Neuronal stem cell (in vitro differentiated cells): ENCODE results near the gene XPNPEP2.

Experiments
- DNase-seq: peaks from one replicate; pipeline ENCODE4 v3.0.0-alpha.2; 2013; ENCODE audit warnings: low spot score
- H2AFZ ChIP-seq: one replicate; pipeline ENCODE4 v1.6.1; 2013; ENCODE audit warnings: mild to moderate bottlenecking, low read length, inconsistent platforms
- H2AK5ac ChIP-seq: 2 replicates; pipeline ENCODE4 v1.6.1; 2013; ENCODE audit warnings: low read depth, mild to moderate bottlenecking, inconsistent platforms, low read length, moderate library complexity, mixed read lengths
- H2BK120ac ChIP-seq: 2 replicates; pipeline ENCODE4 v1.6.1; 2013; ENCODE audit warnings: low read depth, mild to moderate bottlenecking, inconsistent platforms, low read length, moderate library complexity, mixed read lengths
- H2BK12ac ChIP-seq: one replicate; pipeline ENCODE4 v1.6.1; 2013; ENCODE audit warnings: low read length, inconsistent platforms
- H2BK15ac ChIP-seq: 2 replicates; pipeline ENCODE4 v1.6.1; 2013; ENCODE audit warnings: mild to moderate bottlenecking, low read length, inconsistent platforms, mixed read lengths
- H2BK5ac ChIP-seq: one replicate; pipeline ENCODE4 v1.6.1; 2013; ENCODE audit warnings: inconsistent platforms, mild to moderate bottlenecking, low read length, moderate library complexity
- H3K14ac ChIP-seq: one replicate; pipeline ENCODE4 v1.6.1; 2013; ENCODE audit warnings: low read length, inconsistent platforms
- H3K18ac ChIP-seq: 2 replicates; pipeline ENCODE4 v1.6.1; 2013; ENCODE audit warnings: low read length, inconsistent platforms
- H3K23ac ChIP-seq: 2 replicates; pipeline ENCODE4 v1.6.1; 2013; ENCODE audit warnings: low read depth, mild to moderate bottlenecking, mixed read lengths, low read length, inconsistent platforms; ENCODE audit not compliant: poor library complexity
- H3K27ac ChIP-seq: replicated peaks from 3 replicates; pipeline ENCODE4 v1.5.1; 2013; ENCODE audit warnings: low read length, inconsistent platforms
- H3K27me3 ChIP-seq, 3 experiments: 2 replicates each; pipeline ENCODE4 v1.6.1; 2013; ENCODE audit warnings: low read length in 3 of 3, mild to moderate bottlenecking in 2 of 3, inconsistent platforms in 1 of 3, low read depth in 1 of 3, mixed read lengths in 1 of 3, moderate library complexity in 1 of 3; ENCODE audit not compliant: control insufficient read depth in 3 of 3, insufficient read depth in 3 of 3
- H3K36me3 ChIP-seq, 2 donors: replicated peaks in 1 of 2; 2 replicates each; pipeline ENCODE4 v1.6.1; 2013; ENCODE audit warnings: low read length in 2 of 2; ENCODE audit not compliant: control insufficient read depth in 2 of 2, insufficient read depth in 2 of 2
- H3K4ac ChIP-seq: 2 replicates; pipeline ENCODE4 v1.6.1; 2013; ENCODE audit warnings: inconsistent platforms, mild to moderate bottlenecking, low read length, moderate library complexity
- H3K4me1 ChIP-seq, 2 donors: 1 replicate in 1 of 2; 2 replicates in 1 of 2; pipeline ENCODE4 v1.6.1; 2013; ENCODE audit warnings: low read length in 2 of 2, low read depth in 1 of 2; ENCODE audit not compliant: control insufficient read depth in 2 of 2, insufficient read depth in 1 of 2
- H3K4me2 ChIP-seq: one replicate; pipeline ENCODE4 v1.6.1; 2013; ENCODE audit warnings: mild to moderate bottlenecking, low read length, inconsistent platforms; ENCODE audit not compliant: insufficient read depth, poor library complexity, severe bottlenecking
- H3K4me3 ChIP-seq, 2 donors: 2 replicates each; pipeline ENCODE4 v1.5.1; 2013; ENCODE audit warnings: low read length in 2 of 2, mild to moderate bottlenecking in 2 of 2, inconsistent platforms in 1 of 2, moderate library complexity in 1 of 2
- H3K79me1 ChIP-seq: one replicate; pipeline ENCODE4 v1.6.1; 2013; ENCODE audit warnings: low read depth, mild to moderate bottlenecking, inconsistent platforms, low read length, moderate library complexity
- H3K9ac ChIP-seq: one replicate; pipeline ENCODE4 v1.6.1; 2013; ENCODE audit warnings: mild to moderate bottlenecking, low read depth, low read length, inconsistent platforms; ENCODE audit not compliant: poor library complexity
- H3K9me3 ChIP-seq, 2 donors: replicated peaks in 1 of 2; 2 replicates each; pipeline versions ENCODE3 to v1.6.1; 2013; ENCODE audit warnings: low read length in 2 of 2, mild to moderate bottlenecking in 2 of 2, inconsistent platforms in 1 of 2, low read depth in 1 of 2, mixed read lengths in 1 of 2, moderate library complexity in 1 of 2; ENCODE audit not compliant: control insufficient read depth in 2 of 2, insufficient read depth in 1 of 2
- H4K8ac ChIP-seq: one replicate; pipeline ENCODE4 v1.6.1; 2013; ENCODE audit warnings: low read depth, mild to moderate bottlenecking, inconsistent platforms, low read length, moderate library complexity
- H4K91ac ChIP-seq: one replicate; pipeline ENCODE4 v1.6.1; 2013; ENCODE audit warnings: low read length, low read depth, mild to moderate bottlenecking, inconsistent platforms; ENCODE audit not compliant: poor library complexity
- WGBS, 2 donors: extraction: QIAGEN DNeasy Blood & Tissue Kit; methylation state at CpG; one replicate each; pipeline ENCODE4 v1.1.7; 2013; ENCODE audit warnings: missing lambda C conversion rate in 2 of 2, mixed read lengths in 1 of 2; ENCODE audit not compliant: insufficient read length in 2 of 2, insufficient replicate concordance in 1 of 2; ENCODE audit errors: extremely low coverage in 2 of 2; 5-methylcytosine and 5-hydroxymethylcytosine counted together

Gene XPNPEP2

DNA sequence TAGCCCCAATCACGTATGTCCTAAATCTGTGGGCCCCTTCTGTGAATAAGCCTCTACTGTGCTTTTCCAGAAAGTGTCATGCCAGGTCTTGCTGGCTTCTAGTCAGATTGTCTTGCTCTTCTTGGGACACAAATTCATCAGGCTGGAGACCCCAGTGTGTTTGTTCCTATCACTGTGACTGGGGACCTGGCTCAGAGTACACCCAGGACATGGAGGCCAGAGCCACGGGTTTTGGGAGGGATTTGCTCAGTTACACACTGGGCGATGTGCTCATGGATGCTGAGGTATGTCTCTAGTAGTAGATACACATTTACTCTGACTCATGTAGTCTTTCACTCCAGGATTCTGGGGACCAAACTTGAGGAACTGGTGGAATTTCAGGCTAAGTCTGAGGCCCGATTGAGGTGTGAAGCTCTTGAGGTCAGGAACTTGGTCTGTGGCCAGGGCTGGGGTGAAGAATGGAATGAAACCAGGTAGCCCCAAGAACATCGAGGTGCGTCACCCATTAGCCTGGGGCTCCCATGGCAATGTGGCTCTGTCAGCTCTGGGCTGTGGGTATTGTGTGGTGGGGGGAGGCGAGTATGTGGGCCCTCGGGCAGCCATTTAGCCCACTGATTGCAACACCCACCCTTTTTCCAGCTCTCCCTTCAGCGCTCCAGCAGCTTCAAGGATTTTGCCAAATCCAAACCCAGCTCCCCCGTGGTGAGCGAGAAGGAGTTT lies 48.7 kb downstream of the XPNPEP2 start:
- no peak overlapping the region for H2BK120ac ChIP-seq
- no peak for DNase-seq
- no peak overlapping the region for H3K23ac ChIP-seq
- H3K4me1 ChIP-seq: no peaks in the 10 kb centered on the region
- H2AFZ ChIP-seq: no peak overlapping the region
- peaks cover 0 to 6% (median 0%) of the 10 kb centered on the region in 3 experiments for H3K27me3 ChIP-seq
- H3K9me3 ChIP-seq: no peaks in the 10 kb centered on the region
- no peak overlapping the region for H3K4ac ChIP-seq
- no peak overlapping the region for H3K9ac ChIP-seq
- no peak overlapping the region for H4K8ac ChIP-seq
- no peak overlapping the region for H2AK5ac ChIP-seq
- H2BK15ac ChIP-seq: no peak overlapping the region
- no peak overlapping the region for H3K4me2 ChIP-seq
- H4K91ac ChIP-seq: no peak overlapping the region
- H3K79me1 ChIP-seq: no peaks in the 10 kb centered on the region
- H3K36me3 ChIP-seq: no peaks in the 10 kb centered on the region
- no peak overlapping the region for H3K27ac ChIP-seq
- H3K14ac ChIP-seq: no peak overlapping the region
- no peak overlapping the region for H2BK5ac ChIP-seq
- H3K4me3 ChIP-seq: no peak overlapping the region
- H3K18ac ChIP-seq: no peak overlapping the region
- WGBS, 2 donors: no CpG with 5 or more reads among the region's 11 CpGs
- no peak overlapping the region for H2BK12ac ChIP-seq

DNA sequence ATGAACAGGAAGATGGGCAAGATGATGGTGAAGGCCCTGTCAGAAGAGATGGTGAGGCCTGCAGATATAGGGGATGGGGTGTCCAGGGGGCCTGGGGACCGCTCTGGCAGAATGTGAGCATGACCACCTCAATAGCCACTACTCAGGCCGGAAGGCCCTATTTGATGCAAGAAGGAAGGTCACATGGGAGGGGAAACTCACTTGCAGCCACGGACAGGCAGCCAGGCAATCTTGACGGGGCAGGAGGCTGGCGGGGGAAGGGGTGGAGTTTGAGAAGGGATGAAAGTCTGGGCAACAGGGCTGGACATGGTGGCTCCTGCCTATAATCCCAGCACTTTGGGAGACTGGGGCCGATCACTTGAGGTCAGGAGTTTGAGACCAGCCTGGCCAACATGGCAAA lies 49.7 kb downstream of the XPNPEP2 start:
- Histone ChIP-seq H4K8ac (no peak overlapping the region), H2BK15ac (no peak overlapping the region), H2AFZ (no peak overlapping the region), H3K27me3 (peaks cover 0 to 6% (median 0%) of the 10 kb centered on the region in 3 experiments), H2AK5ac (no peak overlapping the region), H3K4me1 (no peaks in the 10 kb centered on the region), H3K4me3 (no peak overlapping the region), H3K23ac (no peak overlapping the region), H2BK120ac (no peak overlapping the region), H3K14ac (no peak overlapping the region), H3K4ac (no peak overlapping the region), H2BK12ac (no peak overlapping the region), H3K79me1 (no peaks in the 10 kb centered on the region), H4K91ac (no peak overlapping the region), H3K9ac (no peak overlapping the region), H2BK5ac (no peak overlapping the region), H3K18ac (no peak overlapping the region), H3K36me3 (no peaks in the 10 kb centered on the region), H3K4me2 (no peak overlapping the region), H3K27ac (no peak overlapping the region), H3K9me3 (no peaks in the 10 kb centered on the region)
- no CpG with 5 or more reads among the region's 6 CpGs for WGBS, 2 donors
- no peak for DNase-seq

DNA sequence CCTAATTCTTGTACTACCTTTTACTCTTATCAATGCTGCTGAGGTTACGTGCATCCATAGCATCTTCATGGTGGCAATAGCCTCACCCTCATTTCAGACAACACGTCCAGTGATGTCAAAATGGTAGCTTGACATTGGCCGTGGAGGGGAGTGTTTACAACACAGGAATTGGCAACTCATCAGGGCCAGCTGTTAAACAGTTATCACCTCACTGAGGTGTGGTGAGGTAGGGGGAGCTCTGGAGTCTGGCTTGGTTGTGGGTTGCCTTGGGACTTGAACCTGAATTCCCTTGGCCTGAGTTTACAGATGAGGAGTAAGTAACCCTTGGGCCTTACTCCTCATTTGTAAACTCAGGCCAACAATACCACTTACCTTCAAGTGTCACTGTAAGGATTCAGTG lies 51.4 kb downstream of the XPNPEP2 start:
- Histone ChIP-seq H4K91ac (no peak overlapping the region), H3K4ac (no peak overlapping the region), H3K4me3 (no peak overlapping the region), H3K18ac (no peak overlapping the region), H2AK5ac (no peak overlapping the region), H2BK120ac (no peak overlapping the region), H3K23ac (no peak overlapping the region), H2BK5ac (no peak overlapping the region), H3K36me3 (no peaks in the 10 kb centered on the region), H3K14ac (no peak overlapping the region), H3K79me1 (no peaks in the 10 kb centered on the region), H4K8ac (no peak overlapping the region), H3K4me2 (no peak overlapping the region), H3K9me3 (no peaks in the 10 kb centered on the region), H2BK12ac (no peak overlapping the region), H2BK15ac (no peak overlapping the region), H3K4me1 (no peaks in the 10 kb centered on the region), H3K27me3 (peaks cover 0 to 6% (median 0%) of the 10 kb centered on the region in 3 experiments), H3K9ac (no peak overlapping the region), H3K27ac (no peak overlapping the region), H2AFZ (no peak overlapping the region)
- no peak for DNase-seq
- no CpG with 5 or more reads among the region's 3 CpGs for WGBS, 2 donors

DNA sequence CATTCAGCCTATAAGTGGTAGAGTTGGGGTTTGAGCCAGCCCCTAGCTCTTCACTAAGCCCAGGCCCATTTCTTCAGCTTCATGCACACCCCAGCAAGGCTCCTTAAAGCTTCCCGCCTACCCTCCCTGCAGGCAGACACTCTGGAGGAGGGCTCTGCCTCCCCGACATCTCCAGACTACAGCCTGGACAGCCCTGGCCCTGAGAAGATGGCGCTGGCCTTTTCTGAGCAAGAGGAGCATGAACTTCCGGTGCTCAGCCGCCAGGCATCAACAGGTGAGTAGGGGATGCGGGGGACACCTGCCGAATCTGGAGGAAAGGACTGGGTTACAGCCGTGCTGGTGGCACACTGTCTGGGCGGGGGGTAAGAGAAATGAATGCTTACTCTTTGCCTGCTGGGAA lies 52.0 kb downstream of the XPNPEP2 start:
- no CpG with 5 or more reads among the region's 9 CpGs for WGBS, 2 donors
- no peak overlapping the region for H4K8ac ChIP-seq
- H3K4me3 ChIP-seq: no peak overlapping the region
- H2BK5ac ChIP-seq: no peak overlapping the region
- no peak overlapping the region for H2AFZ ChIP-seq
- no peaks in the 10 kb centered on the region for H3K9me3 ChIP-seq
- no peak overlapping the region for H2BK15ac ChIP-seq
- no peak overlapping the region for H2BK120ac ChIP-seq
- no peak for DNase-seq
- no peaks in the 10 kb centered on the region for H3K36me3 ChIP-seq
- H3K23ac ChIP-seq: no peak overlapping the region
- H3K27me3 ChIP-seq: peaks cover 0 to 6% (median 0%) of the 10 kb centered on the region in 3 experiments
- H3K79me1 ChIP-seq: no peaks in the 10 kb centered on the region
- no peak overlapping the region for H3K4me2 ChIP-seq
- H4K91ac ChIP-seq: no peak overlapping the region
- no peaks in the 10 kb centered on the region for H3K4me1 ChIP-seq
- H3K18ac ChIP-seq: no peak overlapping the region
- no peak overlapping the region for H2BK12ac ChIP-seq
- no peak overlapping the region for H3K14ac ChIP-seq
- no peak overlapping the region for H2AK5ac ChIP-seq
- no peak overlapping the region for H3K27ac ChIP-seq
- H3K4ac ChIP-seq: no peak overlapping the region
- no peak overlapping the region for H3K9ac ChIP-seq
